ENCODE results near the gene LGI1.
A peak's percentile ranks its signal among the peaks of the same experiment; 100 is the strongest.

The LGI1 gene

DNA sequence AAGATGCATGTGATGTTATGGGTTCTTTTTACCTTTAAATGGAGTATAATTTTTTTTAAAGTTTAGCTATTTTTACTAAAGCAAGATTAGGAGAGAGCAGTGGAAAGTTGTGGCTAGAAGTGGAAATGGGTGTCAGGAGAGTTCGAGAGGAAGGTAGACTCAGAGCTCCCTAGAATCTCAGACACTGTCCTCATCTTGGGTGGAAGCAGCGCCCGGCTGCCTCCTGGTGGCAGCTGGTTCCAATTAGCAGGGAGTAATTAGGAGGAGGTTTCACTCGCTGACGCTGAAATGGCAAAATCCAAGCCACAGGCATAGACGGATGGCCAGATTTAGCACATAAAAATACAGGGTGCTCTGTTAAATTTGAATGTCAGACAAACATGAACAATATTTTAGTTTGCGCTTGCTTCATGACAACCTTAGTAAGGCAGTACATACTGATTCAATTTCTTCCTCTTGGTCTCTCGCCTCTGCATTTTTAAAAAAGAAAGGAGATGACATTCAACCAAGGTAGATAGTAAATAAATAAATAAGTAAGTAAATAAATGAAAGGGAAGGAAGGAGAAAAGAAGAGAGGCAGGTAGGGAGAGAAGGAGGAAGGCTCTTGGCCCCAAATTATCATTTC lies 58.5 kb downstream of the LGI1 start:
- no peak overlapping the region for H3K4me3 ChIP-seq (ENCODE audit: low read depth, low read length)
- TF ChIP-seq, protein P1, sequence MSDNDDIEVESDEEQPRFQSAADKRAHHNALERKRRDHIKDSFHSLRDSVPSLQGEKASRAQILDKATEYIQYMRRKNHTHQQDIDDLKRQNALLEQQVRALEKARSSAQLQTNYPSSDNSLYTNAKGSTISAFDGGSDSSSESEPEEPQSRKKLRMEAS (IDR thresholded peaks at IDR 0.05; ENCODE audit: low read depth, low read length) = no peak
- TF ChIP-seq, protein P2, sequence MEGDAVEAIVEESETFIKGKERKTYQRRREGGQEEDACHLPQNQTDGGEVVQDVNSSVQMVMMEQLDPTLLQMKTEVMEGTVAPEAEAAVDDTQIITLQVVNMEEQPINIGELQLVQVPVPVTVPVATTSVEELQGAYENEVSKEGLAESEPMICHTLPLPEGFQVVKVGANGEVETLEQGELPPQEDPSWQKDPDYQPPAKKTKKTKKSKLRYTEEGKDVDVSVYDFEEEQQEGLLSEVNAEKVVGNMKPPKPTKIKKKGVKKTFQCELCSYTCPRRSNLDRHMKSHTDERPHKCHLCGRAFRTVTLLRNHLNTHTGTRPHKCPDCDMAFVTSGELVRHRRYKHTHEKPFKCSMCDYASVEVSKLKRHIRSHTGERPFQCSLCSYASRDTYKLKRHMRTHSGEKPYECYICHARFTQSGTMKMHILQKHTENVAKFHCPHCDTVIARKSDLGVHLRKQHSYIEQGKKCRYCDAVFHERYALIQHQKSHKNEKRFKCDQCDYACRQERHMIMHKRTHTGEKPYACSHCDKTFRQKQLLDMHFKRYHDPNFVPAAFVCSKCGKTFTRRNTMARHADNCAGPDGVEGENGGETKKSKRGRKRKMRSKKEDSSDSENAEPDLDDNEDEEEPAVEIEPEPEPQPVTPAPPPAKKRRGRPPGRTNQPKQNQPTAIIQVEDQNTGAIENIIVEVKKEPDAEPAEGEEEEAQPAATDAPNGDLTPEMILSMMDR (IDR thresholded peaks at IDR 0.05; ENCODE audit: low read depth, low read length) = peak; percentile 70
- peak; percentile 68 for DNase-seq (ENCODE audit: low read depth)

DNA sequence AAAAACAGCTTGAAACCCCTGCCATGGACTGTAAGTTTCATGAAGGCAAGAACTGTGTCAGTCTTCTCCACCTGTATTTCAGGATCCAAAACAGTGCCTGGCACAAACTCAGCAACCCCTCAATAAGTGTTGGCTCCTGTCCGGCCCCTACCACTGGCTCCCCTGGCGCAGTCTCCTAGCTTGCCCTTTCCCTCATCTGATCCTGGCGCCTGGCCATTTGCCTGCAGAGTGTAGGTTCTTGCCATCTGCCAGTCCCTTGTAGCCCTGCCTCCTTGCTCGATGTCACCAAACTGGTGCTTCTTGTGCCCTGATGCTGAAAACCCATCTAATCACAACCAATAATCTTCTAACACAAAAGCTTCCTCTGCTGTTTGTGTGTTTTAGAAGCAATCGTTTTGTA lies 60.4 kb downstream of the LGI1 start:
- DNase-seq (ENCODE audit: low read depth) = no peak
- TF ChIP-seq POLR2A (IDR thresholded peaks at IDR 0.05; ENCODE audit: extremely low read depth, insufficient read length) (no peak), MYC (IDR thresholded peaks at IDR 0.05; ENCODE audit: low read depth, low read length) (no peak)
- TF ChIP-seq, protein P1 (IDR thresholded peaks at IDR 0.05; ENCODE audit: low read depth, low read length) = no peak
- TF ChIP-seq, protein P2 (IDR thresholded peaks at IDR 0.05; ENCODE audit: low read depth, low read length) = no peak
- no peak overlapping the region for H3K4me3 ChIP-seq (ENCODE audit: low read depth, low read length)

DNA sequence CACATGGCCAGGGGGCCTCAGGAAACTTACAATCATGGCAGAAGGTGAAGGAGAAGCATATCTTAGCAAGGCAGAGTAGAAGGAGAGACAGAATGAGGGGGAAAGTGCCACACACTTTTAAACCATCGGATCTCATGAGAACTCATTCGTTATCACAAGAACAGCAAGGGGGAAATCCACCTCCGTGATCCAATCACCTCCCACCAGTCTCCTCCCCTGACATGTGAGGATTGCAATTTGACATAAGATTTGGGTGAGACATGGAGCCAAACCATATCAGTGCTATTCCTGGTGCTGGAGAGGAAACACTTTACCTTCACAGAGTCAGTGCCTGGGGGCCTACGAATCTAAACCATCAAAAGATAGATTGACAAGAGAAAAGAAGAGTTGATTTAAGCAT lies 61.8 kb downstream of the LGI1 start:
- TF ChIP-seq, protein P1 (IDR thresholded peaks at IDR 0.05; ENCODE audit: low read depth, low read length) = no peak
- no peak for TF ChIP-seq POLR2A (IDR thresholded peaks at IDR 0.05; ENCODE audit: extremely low read depth, insufficient read length)
- TF ChIP-seq MYC (IDR thresholded peaks at IDR 0.05; ENCODE audit: low read depth, low read length) = no peak
- DNase-seq (ENCODE audit: low read depth) = no peak
- no peak overlapping the region for H3K4me3 ChIP-seq (ENCODE audit: low read depth, low read length)

DNA sequence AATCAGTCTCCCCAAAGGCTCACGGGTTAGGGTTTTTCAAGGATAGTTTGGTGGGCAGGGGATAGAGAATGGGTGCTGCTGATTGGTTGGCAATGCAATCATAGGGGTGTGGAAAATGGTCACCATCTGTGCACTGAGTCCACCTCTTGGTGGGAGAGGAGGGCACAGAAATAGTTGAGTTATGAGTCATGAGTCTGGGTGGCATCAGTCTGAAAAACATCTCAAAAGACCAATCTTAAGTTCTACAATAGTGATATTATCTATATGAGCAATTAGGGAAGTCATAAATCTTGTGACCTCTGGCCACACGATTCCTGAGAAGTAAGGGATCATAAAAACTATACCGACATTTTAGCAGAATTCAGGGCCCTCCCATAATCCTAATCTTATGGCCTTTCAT lies 62.7 kb downstream of the LGI1 start:
- no peak overlapping the region for H3K4me3 ChIP-seq (ENCODE audit: low read depth, low read length)
- no peak for DNase-seq (ENCODE audit: low read depth)
- TF ChIP-seq, protein P1 (IDR thresholded peaks at IDR 0.05; ENCODE audit: low read depth, low read length) = no peak
- TF ChIP-seq, protein P2 (IDR thresholded peaks at IDR 0.05; ENCODE audit: low read depth, low read length) = no peak
- TF ChIP-seq POLR2A (IDR thresholded peaks at IDR 0.05; ENCODE audit: extremely low read depth, insufficient read length) = no peak
- no peak for TF ChIP-seq MYC (IDR thresholded peaks at IDR 0.05; ENCODE audit: low read depth, low read length)

DNA sequence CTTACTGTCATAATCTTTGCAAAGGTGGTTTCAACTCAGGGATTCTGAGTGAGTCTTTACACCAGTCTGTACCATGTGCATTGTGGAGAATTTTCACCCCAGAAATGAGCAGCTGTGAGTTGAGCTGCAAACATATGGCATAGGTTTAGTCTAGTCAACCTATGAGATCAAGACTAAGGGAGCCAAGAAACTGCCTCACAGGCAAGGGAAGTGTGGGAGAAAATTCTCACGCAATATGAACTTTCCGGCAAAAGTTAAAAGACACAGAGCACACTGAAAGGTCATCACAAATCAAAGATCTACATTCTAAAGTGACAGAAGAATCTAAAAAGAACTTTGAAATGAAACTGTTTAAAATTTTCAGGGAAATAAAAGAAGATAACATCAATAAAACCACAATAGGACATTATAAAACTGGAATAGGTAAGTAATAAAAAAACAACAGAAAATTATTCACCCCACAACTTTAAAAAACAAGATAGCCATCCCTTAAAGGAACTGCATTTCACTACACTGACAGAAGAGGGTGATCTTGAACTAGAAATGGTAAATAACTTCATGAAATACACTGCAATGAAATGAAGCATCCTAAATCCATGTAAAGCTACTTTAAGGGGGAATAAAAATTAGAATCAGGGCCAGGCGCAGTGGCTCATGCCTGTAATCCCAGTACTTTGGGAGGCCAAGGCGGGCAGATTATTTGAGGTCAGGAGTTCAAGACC lies 63.5 kb downstream of the LGI1 start:
- TF ChIP-seq, protein P2 (IDR thresholded peaks at IDR 0.05; ENCODE audit: low read depth, low read length) = peak; percentile 18
- no peak for TF ChIP-seq MYC (IDR thresholded peaks at IDR 0.05; ENCODE audit: low read depth, low read length)
- peak; percentile 36 for DNase-seq (ENCODE audit: low read depth)
- H3K4me3 ChIP-seq (ENCODE audit: low read depth, low read length) = no peak overlapping the region

DNA sequence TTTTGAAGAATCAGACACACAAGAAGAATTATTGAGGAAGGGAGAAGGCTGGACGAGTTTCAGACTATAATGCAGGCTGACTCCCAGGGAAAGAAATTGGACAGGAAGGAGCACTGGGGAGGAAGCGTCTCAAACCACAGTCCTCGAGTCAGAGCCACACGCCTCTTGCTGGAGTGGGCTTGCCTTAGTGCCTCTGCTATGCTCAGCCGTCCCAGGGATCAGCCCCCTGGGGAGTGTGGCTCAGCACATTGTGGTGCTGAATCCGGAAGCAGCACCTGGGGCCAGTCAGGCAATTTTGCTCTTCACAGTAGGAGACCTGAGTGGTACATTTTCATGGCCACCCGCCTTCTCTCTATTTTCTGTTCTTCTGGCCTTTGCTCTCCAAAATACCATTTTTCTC lies 68.6 kb downstream of the LGI1 start:
- H3K4me3 ChIP-seq (ENCODE audit: low read depth, low read length) = no peak overlapping the region
- TF ChIP-seq MYC (IDR thresholded peaks at IDR 0.05; ENCODE audit: low read depth, low read length) (no peak), POLR2A (IDR thresholded peaks at IDR 0.05; ENCODE audit: extremely low read depth, insufficient read length) (no peak)
- DNase-seq (ENCODE audit: low read depth) = peak; percentile 74

Data from NB4 (cell line).